Measurements from ENCODE around the gene PCBP3.
"Not testable (repeated sequence)": the region's sequence is repeated elsewhere in the genome, so short reads cannot be mapped to it uniquely, and the experiment has no call there.

The PCBP3 gene

DNA sequence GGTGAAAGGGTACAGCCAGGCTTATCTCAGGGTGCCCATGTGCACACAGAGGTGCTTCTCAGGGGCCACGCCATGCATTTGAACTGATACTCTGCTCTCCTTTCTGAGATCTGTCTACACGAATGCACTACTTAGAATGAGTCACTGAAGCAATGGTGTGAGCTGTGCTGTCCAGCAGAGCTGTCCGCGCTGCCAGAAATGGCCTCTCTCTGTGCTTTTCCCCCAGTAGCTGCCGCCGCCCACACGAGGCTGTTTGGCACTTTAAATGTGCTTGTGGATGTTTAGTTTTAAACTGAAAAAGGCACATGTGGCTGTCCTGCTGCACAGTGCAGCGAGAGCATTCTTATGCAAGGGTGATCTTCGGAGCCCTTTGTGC is 250.9 kb downstream of the PCBP3 start:
- no peaks in the 10 kb centered on the region for H3K4me1 ChIP-seq (ENCODE audit: low read length)
- H3K9ac ChIP-seq (ENCODE audit: low read length), result no peak overlapping the region
- no peaks in the 10 kb centered on the region for H3K9me2 ChIP-seq (replicated peaks; ENCODE audit: insufficient read depth, low read length)
- H3K36me3 ChIP-seq (replicated peaks; ENCODE audit: insufficient read depth, low read length), result no peaks in the 10 kb centered on the region
- DNase-seq, result no peak
- no peak overlapping the region for H3K27ac ChIP-seq (ENCODE audit: low read length)
- no peak overlapping the region for H3K4me3 ChIP-seq (ENCODE audit: low read length)
- H3K27me3 ChIP-seq (replicated peaks; ENCODE audit: insufficient read depth, low read length), result peaks cover 32% of the 10 kb centered on the region
- no peak overlapping the region for H3K4me2 ChIP-seq (ENCODE audit: low read depth, low read length)
- H2AFZ ChIP-seq (ENCODE audit: low read length), result no peak overlapping the region
- no peaks in the 10 kb centered on the region for H3F3A ChIP-seq (ENCODE audit: insufficient read depth, low read length)
- no peaks in the 10 kb centered on the region for H4K20me1 ChIP-seq (ENCODE audit: insufficient read depth, low read length)
- no peaks in the 10 kb centered on the region for H3K9me3 ChIP-seq (replicated peaks; ENCODE audit: insufficient read depth, low read length)
- TF ChIP-seq EZH2phosphoT487 (IDR thresholded peaks at IDR 0.05; ENCODE audit: low read length), result no peak
- no peak for TF ChIP-seq EZH2 (optimal IDR thresholded peaks at IDR 0.05; ENCODE audit: low read depth, low read length)
- TF ChIP-seq, protein P1, sequence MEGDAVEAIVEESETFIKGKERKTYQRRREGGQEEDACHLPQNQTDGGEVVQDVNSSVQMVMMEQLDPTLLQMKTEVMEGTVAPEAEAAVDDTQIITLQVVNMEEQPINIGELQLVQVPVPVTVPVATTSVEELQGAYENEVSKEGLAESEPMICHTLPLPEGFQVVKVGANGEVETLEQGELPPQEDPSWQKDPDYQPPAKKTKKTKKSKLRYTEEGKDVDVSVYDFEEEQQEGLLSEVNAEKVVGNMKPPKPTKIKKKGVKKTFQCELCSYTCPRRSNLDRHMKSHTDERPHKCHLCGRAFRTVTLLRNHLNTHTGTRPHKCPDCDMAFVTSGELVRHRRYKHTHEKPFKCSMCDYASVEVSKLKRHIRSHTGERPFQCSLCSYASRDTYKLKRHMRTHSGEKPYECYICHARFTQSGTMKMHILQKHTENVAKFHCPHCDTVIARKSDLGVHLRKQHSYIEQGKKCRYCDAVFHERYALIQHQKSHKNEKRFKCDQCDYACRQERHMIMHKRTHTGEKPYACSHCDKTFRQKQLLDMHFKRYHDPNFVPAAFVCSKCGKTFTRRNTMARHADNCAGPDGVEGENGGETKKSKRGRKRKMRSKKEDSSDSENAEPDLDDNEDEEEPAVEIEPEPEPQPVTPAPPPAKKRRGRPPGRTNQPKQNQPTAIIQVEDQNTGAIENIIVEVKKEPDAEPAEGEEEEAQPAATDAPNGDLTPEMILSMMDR (IDR thresholded peaks at IDR 0.05; ENCODE audit: low read length), result no peak
- H3K79me2 ChIP-seq (ENCODE audit: low read length), result no peaks in the 10 kb centered on the region

GRCh38 chr21:45894906-45895777 is 251.6 kb downstream of the PCBP3 start:
- H3K9me3 ChIP-seq (replicated peaks; ENCODE audit: insufficient read depth, low read length), result no peaks in the 10 kb centered on the region
- no peak overlapping the region for H3K4me3 ChIP-seq (ENCODE audit: low read length)
- no peaks in the 10 kb centered on the region for H3K4me1 ChIP-seq (ENCODE audit: low read length)
- no peak overlapping the region for H3K9ac ChIP-seq (ENCODE audit: low read length)
- no peaks in the 10 kb centered on the region for H3K9me2 ChIP-seq (replicated peaks; ENCODE audit: insufficient read depth, low read length)
- DNase-seq, result no peak
- H3K27ac ChIP-seq (ENCODE audit: low read length), result no peak overlapping the region
- H4K20me1 ChIP-seq (ENCODE audit: insufficient read depth, low read length), result no peaks in the 10 kb centered on the region
- no peak overlapping the region for H3K4me2 ChIP-seq (ENCODE audit: low read depth, low read length)
- H3F3A ChIP-seq (ENCODE audit: insufficient read depth, low read length), result no peaks in the 10 kb centered on the region
- no peaks in the 10 kb centered on the region for H3K79me2 ChIP-seq (ENCODE audit: low read length)
- TF ChIP-seq EZH2 (optimal IDR thresholded peaks at IDR 0.05; ENCODE audit: low read depth, low read length) (no peak), EZH2phosphoT487 (IDR thresholded peaks at IDR 0.05; ENCODE audit: low read length) (no peak)
- TF ChIP-seq, protein P1 (IDR thresholded peaks at IDR 0.05; ENCODE audit: low read length), result no peak
- H2AFZ ChIP-seq (ENCODE audit: low read length), result no peak overlapping the region
- no peaks in the 10 kb centered on the region for H3K36me3 ChIP-seq (replicated peaks; ENCODE audit: insufficient read depth, low read length)
- peaks cover 25% of the 10 kb centered on the region for H3K27me3 ChIP-seq (replicated peaks; ENCODE audit: insufficient read depth, low read length)

DNA sequence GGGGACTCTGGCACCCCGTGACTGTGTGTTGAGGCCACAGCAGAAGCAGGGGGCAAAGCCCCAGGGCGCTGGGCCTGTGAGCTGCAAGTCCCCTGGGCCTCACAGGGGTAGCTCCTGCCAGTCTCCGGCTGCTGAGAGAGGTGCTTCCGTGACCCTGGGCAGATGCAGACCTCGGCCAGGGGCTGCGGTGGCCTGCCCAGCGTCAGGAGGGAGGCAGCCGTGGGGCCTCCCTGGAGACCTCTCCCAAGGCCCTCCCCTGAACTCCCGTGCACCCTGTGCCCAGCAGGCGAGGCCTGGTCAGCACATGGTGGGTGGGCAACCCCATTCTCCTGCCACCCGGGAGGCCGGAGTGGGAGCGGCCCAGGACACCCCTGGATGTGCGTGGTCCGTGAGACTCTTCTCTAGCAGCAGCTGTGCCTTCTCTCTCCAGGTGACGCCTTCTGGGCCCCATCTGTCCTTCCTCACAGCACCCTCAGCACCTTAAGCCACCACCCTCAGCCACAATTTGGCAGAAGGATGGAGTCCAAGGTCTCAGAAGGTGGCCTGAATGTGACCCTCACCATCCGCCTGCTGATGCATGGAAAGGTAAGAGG is 252.3 kb downstream of the PCBP3 start:
- Histone ChIP-seq H3K27me3 (replicated peaks; ENCODE audit: insufficient read depth, low read length) (peaks cover 19% of the 10 kb centered on the region), H3K9me2 (replicated peaks; ENCODE audit: insufficient read depth, low read length) (no peaks in the 10 kb centered on the region), H4K20me1 (ENCODE audit: insufficient read depth, low read length) (no peaks in the 10 kb centered on the region), H3K9ac (ENCODE audit: low read length) (no peak overlapping the region), H3K4me3 (ENCODE audit: low read length) (no peak overlapping the region), H3K9me3 (replicated peaks; ENCODE audit: insufficient read depth, low read length) (no peaks in the 10 kb centered on the region), H3F3A (ENCODE audit: insufficient read depth, low read length) (no peaks in the 10 kb centered on the region), H3K27ac (ENCODE audit: low read length) (no peak overlapping the region), H3K4me2 (ENCODE audit: low read depth, low read length) (no peak overlapping the region), H3K4me1 (ENCODE audit: low read length) (no peaks in the 10 kb centered on the region), H2AFZ (ENCODE audit: low read length) (no peak overlapping the region), H3K36me3 (replicated peaks; ENCODE audit: insufficient read depth, low read length) (no peaks in the 10 kb centered on the region), H3K79me2 (ENCODE audit: low read length) (no peaks in the 10 kb centered on the region)
- DNase-seq, result no peak
- TF ChIP-seq EZH2 (optimal IDR thresholded peaks at IDR 0.05; ENCODE audit: low read depth, low read length) (no peak), EZH2phosphoT487 (IDR thresholded peaks at IDR 0.05; ENCODE audit: low read length) (no peak)
- TF ChIP-seq, protein P1 (IDR thresholded peaks at IDR 0.05; ENCODE audit: low read length), result no peak

DNA sequence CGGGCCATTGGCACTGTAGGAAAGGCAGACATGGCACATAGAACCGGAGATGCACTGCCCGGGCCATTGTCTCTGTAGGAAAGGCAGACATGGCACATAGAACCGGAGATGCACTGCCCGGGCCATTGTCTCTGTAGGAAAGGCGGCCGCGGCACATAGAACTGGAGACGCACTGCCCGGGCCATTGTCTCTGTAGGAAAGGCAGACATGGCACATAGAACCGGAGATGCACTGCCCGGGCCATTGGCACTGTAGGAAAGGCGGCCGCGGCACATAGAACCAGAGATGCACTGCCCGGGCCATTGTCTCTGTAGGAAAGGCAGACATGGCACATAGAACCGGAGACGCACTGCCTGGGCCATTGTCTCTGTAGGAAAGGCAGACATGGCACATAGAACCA is 252.9 kb downstream of the PCBP3 start:
- H3K27ac ChIP-seq (ENCODE audit: low read length); H3K9me3 ChIP-seq (replicated peaks; ENCODE audit: insufficient read depth, low read length); H3K9me2 ChIP-seq (replicated peaks; ENCODE audit: insufficient read depth, low read length); H2AFZ ChIP-seq (ENCODE audit: low read length); H3K36me3 ChIP-seq (replicated peaks; ENCODE audit: insufficient read depth, low read length); H3K4me3 ChIP-seq (ENCODE audit: low read length); DNase-seq; H4K20me1 ChIP-seq (ENCODE audit: insufficient read depth, low read length); H3K79me2 ChIP-seq (ENCODE audit: low read length); H3K9ac ChIP-seq (ENCODE audit: low read length); H3K4me2 ChIP-seq (ENCODE audit: low read depth, low read length); H3K4me1 ChIP-seq (ENCODE audit: low read length); H3F3A ChIP-seq (ENCODE audit: insufficient read depth, low read length): not testable (repeated sequence)
- peaks cover 17% of the 10 kb centered on the region for H3K27me3 ChIP-seq (replicated peaks; ENCODE audit: insufficient read depth, low read length)

Measured in MM.1S (cell line).